HAP-1 (cell line): ENCODE data around the gene PMPCA.

Experiments used
- DNase-seq, 2 experiments: peaks; one replicate each; pipeline ENCODE4 v3.0.0-alpha.2; 2016 to 2020; ENCODE audit warnings: low spot score in 2 of 2
- H3K27me3 ChIP-seq: fragments of 250-450 bp; sonication (Bioruptor Pico); 2 replicates; pipeline ENCODE4 v1.5.1; 2020; ENCODE audit warnings: low read depth, mild to moderate bottlenecking, moderate library complexity
- H3K36me3 ChIP-seq: fragments of 250-450 bp; sonication (Bioruptor Pico); replicated peaks from 2 replicates; pipeline ENCODE4 v1.5.1; 2020; ENCODE audit warnings: mild to moderate bottlenecking
- H3K4me1 ChIP-seq: fragments of 250-450 bp; sonication (Bioruptor Pico); 2 replicates; pipeline ENCODE4 v1.5.1; 2020; ENCODE audit warnings: mild to moderate bottlenecking
- H3K4me3 ChIP-seq: fragments of 250-450 bp; sonication (Bioruptor Pico); 2 replicates; pipeline ENCODE4 v1.5.1; 2020; ENCODE audit warnings: mild to moderate bottlenecking, moderate library complexity
- H3K9me3 ChIP-seq: fragments of 250-450 bp; sonication (Bioruptor Pico); 2 replicates; pipeline ENCODE4 v1.5.1; 2020; ENCODE audit warnings: mild to moderate bottlenecking, moderate library complexity
- in situ Hi-C: fragments of 300-500 bp; cut with MboI; formaldehyde crosslinking; loops from 3 replicates; pipeline ENCODE4 v1.14.3; 2020; ENCODE audit warnings: low sequenced_read_pairs, inconsistent platforms, mixed read lengths

Gene PMPCA

GRCh38 chr9:136394312-136395019, 16.0 kb upstream of the PMPCA start:
- H3K9me3 ChIP-seq, result no peaks in the 10 kb centered on the region
- H3K36me3 ChIP-seq, result peaks cover 83% of the 10 kb centered on the region

DNA sequence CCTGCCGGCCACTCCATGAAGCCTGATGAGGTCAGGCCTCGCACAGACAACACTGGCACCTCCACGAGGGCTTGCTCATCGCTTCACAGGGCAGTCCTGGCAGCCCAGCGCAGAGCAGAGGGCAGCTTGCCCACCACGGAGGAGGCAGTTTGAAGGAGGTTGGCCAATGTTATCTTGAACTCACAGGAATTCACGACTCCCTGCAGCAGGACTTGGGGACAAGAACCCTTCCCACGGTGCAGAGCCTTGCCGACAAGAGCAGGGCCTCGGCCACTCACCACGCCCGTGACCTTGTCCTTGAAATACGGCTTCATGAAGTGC, 15.5 kb upstream of the PMPCA start:
- in situ Hi-C loops, result no loop called here

More at GRCh38 chr9:136394312-136395019, 16.0 kb upstream of the PMPCA start:
- H3K4me3 ChIP-seq, result no peak overlapping the region
- no peak for DNase-seq
- in situ Hi-C loops, result no loop called here
- H3K4me1 ChIP-seq, result peaks cover 5% of the 10 kb centered on the region; the same call in 1 of the 2 replicates
- no peaks in the 10 kb centered on the region for H3K27me3 ChIP-seq

GRCh38 chr9:136395345-136396218, 14.9 kb upstream of the PMPCA start:
- Histone ChIP-seq H3K36me3 (peaks cover 76% of the 10 kb centered on the region), H3K4me3 (no peak overlapping the region), H3K4me1 (peaks cover 9% of the 10 kb centered on the region; the same call in 1 of the 2 replicates), H3K27me3 (no peaks in the 10 kb centered on the region), H3K9me3 (no peaks in the 10 kb centered on the region)
- DNase-seq, result no peak
- in situ Hi-C loops, result no loop called here

More for the DNA sequence above, 15.5 kb upstream of the PMPCA start:
- H3K4me1 ChIP-seq, result peaks cover 5% of the 10 kb centered on the region; the same call in 1 of the 2 replicates
- no peaks in the 10 kb centered on the region for H3K9me3 ChIP-seq
- H3K4me3 ChIP-seq, result no peak overlapping the region
- peaks cover 78% of the 10 kb centered on the region for H3K36me3 ChIP-seq
- no peaks in the 10 kb centered on the region for H3K27me3 ChIP-seq
- DNase-seq, result no peak

DNA sequence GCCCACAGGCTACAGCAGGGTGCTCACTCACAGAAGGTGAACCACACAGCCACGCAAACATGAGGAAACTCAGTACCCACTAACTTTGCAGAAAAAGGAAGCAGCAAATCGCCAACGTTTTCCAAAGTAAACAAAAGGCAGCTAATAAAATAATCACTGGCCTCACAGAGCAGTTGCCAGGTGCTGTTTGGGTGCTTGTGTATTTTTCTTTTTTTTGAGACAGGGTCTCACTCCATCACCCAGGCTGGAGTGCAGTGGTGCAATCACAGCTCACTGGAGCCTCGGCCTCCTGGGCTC, 14.3 kb upstream of the PMPCA start:
- in situ Hi-C loops, result no loop called here
- peaks cover 72% of the 10 kb centered on the region for H3K36me3 ChIP-seq

DNA sequence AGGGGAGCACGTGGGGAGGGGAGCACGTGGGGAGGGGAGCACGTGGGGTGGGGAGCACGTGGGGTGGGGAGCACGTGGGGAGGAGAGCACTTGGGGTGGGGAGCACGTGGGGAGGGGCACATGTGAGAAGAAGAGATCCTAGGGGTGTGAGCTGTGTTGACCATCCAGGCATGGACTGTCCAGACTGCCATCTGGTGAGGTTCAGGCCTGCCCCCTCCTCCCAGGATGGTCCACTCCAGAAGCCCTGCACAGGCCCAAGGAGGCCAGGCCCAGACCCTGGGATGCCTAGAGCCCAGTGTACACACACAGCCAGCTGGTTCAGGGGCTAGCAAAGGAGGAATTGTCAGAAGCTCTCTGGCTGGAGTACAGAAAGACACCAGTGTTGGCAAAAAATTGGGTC, 12.8 kb upstream of the PMPCA start:
- H3K36me3 ChIP-seq, result peaks cover 65% of the 10 kb centered on the region
- no peaks in the 10 kb centered on the region for H3K27me3 ChIP-seq
- DNase-seq, result no peak
- H3K4me3 ChIP-seq, result no peak overlapping the region
- no peaks in the 10 kb centered on the region for H3K9me3 ChIP-seq
- peaks cover 9% of the 10 kb centered on the region; the same call in 1 of the 2 replicates for H3K4me1 ChIP-seq
- in situ Hi-C loops, result no loop called here

More for the DNA sequence above, 14.3 kb upstream of the PMPCA start:
- H3K4me3 ChIP-seq, result no peak overlapping the region
- no peak for DNase-seq
- H3K9me3 ChIP-seq, result no peaks in the 10 kb centered on the region
- peaks cover 9% of the 10 kb centered on the region; the same call in 1 of the 2 replicates for H3K4me1 ChIP-seq
- H3K27me3 ChIP-seq, result no peaks in the 10 kb centered on the region

DNA sequence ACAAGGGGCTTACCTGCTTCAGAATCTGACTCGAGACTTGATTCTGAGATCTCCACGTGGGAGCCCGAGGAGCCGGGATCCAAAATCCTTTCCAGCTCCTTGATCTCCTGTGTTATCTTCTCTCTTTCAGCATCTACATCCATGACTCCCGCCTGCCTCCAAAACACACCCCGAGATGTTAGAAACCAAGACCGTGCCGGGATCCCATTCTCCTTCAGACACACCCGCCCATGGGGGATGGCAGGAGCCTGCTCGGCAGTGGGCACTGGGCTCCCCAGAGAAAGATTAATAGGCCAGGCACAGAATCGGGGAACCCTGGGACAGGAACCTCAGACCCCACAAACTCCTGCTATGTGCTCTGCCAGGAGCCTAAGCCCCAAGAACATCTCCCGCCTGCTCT, 12.2 kb upstream of the PMPCA start:
- Histone ChIP-seq H3K36me3 (peaks cover 58% of the 10 kb centered on the region), H3K4me3 (peak overlapping the region; percentile 82), H3K4me1 (peaks cover 9% of the 10 kb centered on the region; the same call in 1 of the 2 replicates), H3K9me3 (no peaks in the 10 kb centered on the region), H3K27me3 (no peaks in the 10 kb centered on the region)
- no peak for DNase-seq
- in situ Hi-C loops, result no loop called here

DNA sequence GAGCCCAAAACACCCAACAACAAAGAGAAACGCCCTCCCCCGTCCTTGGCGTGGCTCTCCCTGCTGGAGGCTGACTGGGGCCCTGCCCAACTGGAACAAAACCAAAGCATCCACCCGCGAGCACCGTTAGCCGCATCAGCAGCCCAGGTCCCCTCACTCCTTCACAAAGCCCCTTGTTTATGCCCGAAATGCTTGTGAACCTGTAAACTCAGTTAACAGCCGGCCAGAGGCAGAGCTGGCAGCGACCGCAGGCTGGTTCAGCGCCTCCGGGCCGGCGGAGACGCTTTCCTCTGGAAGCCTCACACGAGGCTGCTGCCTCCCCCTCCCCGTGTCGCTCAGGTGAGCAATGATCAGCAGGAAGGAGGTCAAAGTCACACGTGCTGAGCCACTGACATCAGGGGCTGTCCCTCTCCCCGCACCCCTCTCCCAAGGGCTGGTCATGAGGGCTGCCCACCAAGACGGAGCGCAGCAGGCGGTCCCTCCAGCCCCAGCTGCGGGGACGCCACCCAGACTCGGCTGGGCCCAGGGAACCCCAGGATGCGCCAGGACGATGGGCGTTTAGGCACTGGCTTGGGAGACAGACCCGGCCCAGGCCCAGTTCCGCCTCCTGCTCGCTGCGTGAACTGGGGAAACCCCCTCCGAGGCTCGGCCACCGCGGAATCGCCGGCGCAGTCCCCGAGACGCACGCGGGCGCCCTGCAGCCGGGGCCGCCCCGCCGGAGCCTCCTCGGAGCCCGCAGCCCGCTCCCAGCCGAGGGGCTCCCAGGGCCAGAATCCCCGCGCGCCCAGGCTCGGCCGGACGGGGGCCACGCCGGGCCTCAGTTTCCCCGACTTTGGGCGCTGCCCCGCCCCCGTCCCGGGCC, 11.1 kb upstream of the PMPCA start:
- DNase-seq, result peak in 1 of 2 experiments; percentile 36
- Histone ChIP-seq H3K4me1 (peaks cover 9% of the 10 kb centered on the region; the same call in 1 of the 2 replicates), H3K36me3 (peaks cover 56% of the 10 kb centered on the region), H3K9me3 (no peaks in the 10 kb centered on the region), H3K4me3 (peak overlapping the region; percentile 82), H3K27me3 (no peaks in the 10 kb centered on the region)
- in situ Hi-C loops, result no loop called here

DNA sequence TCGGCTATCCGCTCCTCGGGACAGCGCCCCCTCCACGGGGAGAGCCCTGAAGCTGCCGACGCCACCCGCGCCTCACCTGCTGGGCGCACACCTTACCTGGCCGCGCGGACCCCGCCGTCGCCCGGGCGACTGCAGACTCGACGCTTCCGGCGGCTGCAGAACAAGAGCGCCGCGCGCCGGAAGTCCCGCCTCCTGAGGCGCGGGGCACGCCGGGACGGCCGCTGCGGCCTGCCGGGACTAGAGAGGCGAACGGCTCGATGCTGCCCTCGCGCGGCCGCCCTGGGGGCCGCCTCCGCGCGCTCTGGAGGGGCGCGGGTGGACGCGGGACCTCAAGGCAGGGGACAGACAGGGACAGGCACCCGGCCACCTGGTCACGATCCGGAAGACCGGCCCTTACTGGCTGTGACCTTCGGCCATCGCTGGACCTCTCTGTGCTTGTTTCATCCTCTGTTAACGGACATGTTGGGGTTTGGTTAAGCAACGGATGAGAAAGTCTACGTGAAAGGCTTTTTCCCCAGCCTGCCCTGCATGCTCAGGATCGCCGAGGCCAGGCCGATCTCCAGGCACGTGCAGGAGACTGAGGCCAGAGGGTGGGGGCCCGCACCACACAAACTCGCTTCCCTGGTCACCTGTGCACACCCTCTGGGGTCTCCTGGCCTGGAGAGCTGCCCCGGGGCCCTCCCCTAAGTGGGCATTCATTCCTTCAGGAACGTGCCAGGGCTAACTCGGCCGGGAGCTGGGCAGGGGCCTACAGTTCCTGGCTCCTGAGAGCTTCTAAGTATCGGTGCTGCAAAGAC, 10.2 kb upstream of the PMPCA start, which contains the start of gene SNAPC4:
TSS of gene SNAPC4 (minus strand) at position 133 of the 797 bp plus-strand sequence. CDS start 1,742 bp downstream, outside the sequence.
- no peaks in the 10 kb centered on the region for H3K9me3 ChIP-seq
- peaks cover 56% of the 10 kb centered on the region for H3K36me3 ChIP-seq
- H3K4me3 ChIP-seq, result peak within 1 kb of the TSS; percentile 82
- in situ Hi-C loops, result no loop called here
- H3K27me3 ChIP-seq, result no peaks in the 10 kb centered on the region
- H3K4me1 ChIP-seq, result peaks cover 9% of the 10 kb centered on the region; the same call in 1 of the 2 replicates
- DNase-seq, result peak; percentile 80 to 91

DNA sequence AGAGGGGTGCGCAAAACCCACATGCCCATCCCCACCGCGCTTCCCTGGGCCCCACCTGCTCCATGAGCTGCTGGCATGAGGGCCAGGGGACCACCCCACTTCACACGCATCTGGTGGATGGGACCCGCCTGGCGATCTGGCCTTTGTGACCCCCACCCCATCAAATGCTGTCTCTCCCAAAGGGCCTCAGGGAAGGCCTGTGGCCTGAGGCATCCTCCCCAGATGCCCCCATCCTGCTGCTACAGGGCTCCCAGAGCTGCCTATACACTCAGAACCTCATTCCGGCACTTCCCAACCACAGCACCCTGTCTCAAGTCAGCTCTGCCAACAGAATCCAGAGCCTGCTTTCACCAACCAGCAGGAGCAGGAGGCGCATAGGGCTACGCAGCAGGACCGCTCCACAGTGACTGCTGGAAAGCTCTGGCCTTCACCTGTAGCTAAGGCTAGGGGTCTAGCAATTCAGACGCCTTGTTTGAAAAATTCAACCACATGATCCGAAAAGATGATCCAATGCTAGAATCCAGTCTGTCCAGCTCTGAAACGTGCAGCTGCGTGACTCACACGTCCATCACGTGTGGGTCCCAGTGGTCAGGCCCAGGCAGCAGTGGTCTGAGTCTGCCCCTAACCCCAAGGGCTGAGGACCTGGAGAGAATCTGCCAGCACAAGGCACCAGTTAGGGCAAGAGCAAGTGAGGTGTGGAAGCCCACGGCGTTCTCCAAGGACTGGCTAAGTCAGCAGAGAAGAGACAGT, 9.1 kb upstream of the PMPCA start:
- Histone ChIP-seq H3K9me3 (no peaks in the 10 kb centered on the region), H3K4me1 (peaks cover 9% of the 10 kb centered on the region; the same call in 1 of the 2 replicates), H3K27me3 (no peaks in the 10 kb centered on the region), H3K4me3 (no peak overlapping the region), H3K36me3 (peaks cover 56% of the 10 kb centered on the region)
- DNase-seq, result no peak
- in situ Hi-C loops, result no loop called here

DNA sequence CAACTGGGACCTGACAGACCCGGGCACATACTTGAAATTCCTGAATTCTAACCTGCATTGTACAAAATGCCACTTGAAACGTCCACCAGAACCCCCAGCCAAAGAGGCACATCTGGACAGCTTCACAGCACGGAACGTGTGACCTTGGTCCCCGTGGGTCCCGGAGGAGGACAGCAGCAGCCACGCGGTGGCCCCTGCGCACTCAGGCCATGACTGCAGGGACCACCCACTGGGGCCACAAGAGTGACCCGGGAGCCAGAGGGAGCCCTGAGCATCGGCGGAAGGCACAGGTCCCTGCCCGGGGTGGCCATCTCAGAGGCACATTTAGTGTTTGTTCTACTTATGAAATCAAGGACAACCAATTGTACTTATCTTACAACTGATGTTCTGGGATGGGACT, 8.4 kb upstream of the PMPCA start:
- in situ Hi-C loops, result no loop called here
- peaks cover 9% of the 10 kb centered on the region; the same call in 1 of the 2 replicates for H3K4me1 ChIP-seq
- H3K9me3 ChIP-seq, result no peaks in the 10 kb centered on the region
- no peak overlapping the region for H3K4me3 ChIP-seq
- no peak for DNase-seq
- H3K27me3 ChIP-seq, result no peaks in the 10 kb centered on the region
- H3K36me3 ChIP-seq, result peaks cover 56% of the 10 kb centered on the region

- in situ Hi-C loops, result no loop called here
- no peak overlapping the region for H3K4me3 ChIP-seq
- H3K9me3 ChIP-seq, result no peaks in the 10 kb centered on the region
- H3K4me1 ChIP-seq, result peaks cover 7% of the 10 kb centered on the region; the same call in 1 of the 2 replicates
- no peak for DNase-seq
- no peaks in the 10 kb centered on the region for H3K27me3 ChIP-seq
- H3K36me3 ChIP-seq, result peaks cover 58% of the 10 kb centered on the region
Observed at GRCh38 chr9:136403538-136403914, 6.9 kb upstream of the PMPCA start.
